GM21717 (cell line): ENCODE data around the gene TK1.

Experiments used
- ATAC-seq: cut with Tn5 transposase; IDR thresholded peaks from one replicate; pipeline ENCODE4 v1.9.1; 2021; ENCODE audit warnings: mild to moderate bottlenecking, moderate library complexity; ENCODE audit not compliant: unreplicated experiment

TK1 gene

GRCh38 chr17:78125138-78125913 lies 61.5 kb downstream of the TK1 start:
- ATAC-seq = no peak

GRCh38 chr17:78124836-78125137 lies 62.1 kb downstream of the TK1 start:
- ATAC-seq = no peak
